CD4-positive, alpha-beta T cell (primary cell): ENCODE data around the gene HS2ST1. TPM values are rescaled to one million over a fixed set of nuclear protein-coding genes. Genes with fewer than 3 reads are reported as not detected.

Experiments
- ATAC-seq: fragments of 200-7000 bp; cut with Tn5 transposase; one replicate; pipeline ENCODE4 v1.10.0; 2022; ENCODE audit warnings: mild to moderate bottlenecking; ENCODE audit not compliant: poor library complexity
- CTCF ChIA-PET: fragments of 350-600 bp; sonication (Branson Sonifier 250); formaldehyde crosslinking; loops from one replicate; lab custom pipeline; 2021; ENCODE audit warnings: antibody characterized with exemption, inconsistent platforms; lab: Charles Lee
- POLR2A ChIA-PET: fragments of 350-600 bp; sonication (Branson Sonifier 250); formaldehyde crosslinking; loops from one replicate; lab custom pipeline; 2021; ENCODE audit warnings: antibody characterized with exemption, inconsistent platforms; lab: Charles Lee
- DNase-seq, 14 experiments: peaks; one replicate each; pipeline ENCODE4 v3.0.0-alpha.2; 2013 to 2020; ENCODE audit warnings: mixed read lengths in 2 of 14
- H3K27ac ChIP-seq, 2 donors: one replicate each; pipeline versions ENCODE4 v1.5.1 to v1.7.0; 2013; ENCODE audit warnings: low read length in 2 of 2, low read depth in 1 of 2, mild to moderate bottlenecking in 1 of 2
- H3K27me3 ChIP-seq, 2 experiments: 1 replicate in 1 of 2; 2 replicates in 1 of 2; pipeline versions ENCODE4 v1.6.1 to v1.7.0; 2013; ENCODE audit warnings: low read length in 2 of 2, control low read depth in 1 of 2, mild to moderate bottlenecking in 1 of 2, moderate library complexity in 1 of 2; ENCODE audit not compliant: insufficient read depth in 2 of 2, control insufficient read depth in 1 of 2
- H3K36me3 ChIP-seq: one replicate; pipeline ENCODE4 v1.6.1; 2013; ENCODE audit warnings: low read length, control low read depth; ENCODE audit not compliant: insufficient read depth
- H3K4me1 ChIP-seq: one replicate; pipeline ENCODE4 v1.6.1; 2013; ENCODE audit warnings: low read length, control low read depth; ENCODE audit not compliant: insufficient read depth
- H3K4me3 ChIP-seq: one replicate; pipeline ENCODE4 v1.5.1; 2013; ENCODE audit warnings: mild to moderate bottlenecking, low read length, moderate library complexity
- H3K9me3 ChIP-seq, 2 experiments: 1 replicate in 1 of 2; 2 replicates in 1 of 2; pipeline versions ENCODE4 v1.6.1 to v1.7.0; 2013; ENCODE audit warnings: low read length in 2 of 2, mild to moderate bottlenecking in 2 of 2, control low read depth in 1 of 2, moderate library complexity in 1 of 2; ENCODE audit not compliant: control insufficient read depth in 1 of 2, insufficient read depth in 1 of 2
- H3K27ac Mint-ChIP-seq: one replicate; pipeline ENCODE4 v1.8.0; 2020; ENCODE audit warnings: mixed read lengths
- H3K27me3 Mint-ChIP-seq: one replicate; pipeline ENCODE4 v1.8.0; 2021; ENCODE audit warnings: mixed read lengths
- H3K36me3 Mint-ChIP-seq: one replicate; pipeline ENCODE4 v1.8.0; 2021; ENCODE audit warnings: low read depth, mixed read lengths
- H3K4me1 Mint-ChIP-seq: one replicate; pipeline ENCODE4 v1.8.0; 2021; ENCODE audit warnings: low read depth, mixed read lengths
- H3K4me3 Mint-ChIP-seq: one replicate; pipeline ENCODE4 v1.8.0; 2020; ENCODE audit warnings: mild to moderate bottlenecking, mixed read lengths
- H3K9me3 Mint-ChIP-seq: one replicate; pipeline ENCODE4 v1.8.0; 2020; ENCODE audit warnings: mixed read lengths
- intact Hi-C, 2 experiments: fragments of 100-400 bp; cut with DNase I in 1 of 2; cut with micrococcal nuclease in 1 of 2; formaldehyde crosslinking; loops; one replicate each; pipeline versions ENCODE4 v1.15.1 to v1.9.0; 2023 to 2025; cut with DNase I, micrococcal nuclease
- total RNA-seq, 174 experiments: library from RNA in 2 of 174; stranded (reverse) in 2 of 174; gene quantifications; one replicate each; pipeline ENCODE4 v1.2.3 and lab custom pipeline; 2021 to 2026
- TF ChIP-seq, protein P1 (sequence below): fragments of 200-600 bp; IDR thresholded peaks from one replicate; pipeline ENCODE4 v1.8.0; 2022; ENCODE audit warnings: antibody characterized with exemption, mild to moderate bottlenecking

The HS2ST1 gene
- total RNA-seq, 2 experiments from 2014 or later, result 6.7 to 6.9 TPM

GRCh38 chr1:86965012-86965826 lies 50.8 kb downstream of the HS2ST1 start:
- CTCF ChIA-PET, result interaction anchor here (1.2 to 1.4 kb wide), 2 partner anchors 49 to 132 kb away, joined by 4 to 7 read pairs; no protein-coding TSS in a partner anchor
- no peaks in the 10 kb centered on the region for H3K9me3 Mint-ChIP-seq

GRCh38 chr1:86965827-86966182 lies 51.4 kb downstream of the HS2ST1 start:
- Histone ChIP-seq H3K27me3 (no peaks in the 10 kb centered on the region), H3K4me1 (no peaks in the 10 kb centered on the region), H3K4me3 (no peak overlapping the region), H3K27ac (no peak overlapping the region), H3K9me3 (no peaks in the 10 kb centered on the region), H3K36me3 (no peaks in the 10 kb centered on the region)
- Mint-ChIP-seq H3K4me3 (no peak overlapping the region), H3K27ac (no peak overlapping the region), H3K36me3 (no peaks in the 10 kb centered on the region), H3K27me3 (no peaks in the 10 kb centered on the region), H3K4me1 (no peaks in the 10 kb centered on the region), H3K9me3 (no peaks in the 10 kb centered on the region)
- ATAC-seq (no peak), DNase-seq (no peak)
- intact Hi-C loops, result loop anchor here (1.0 to 2.0 kb wide), 3 partner anchors 59 to 133 kb away; no protein-coding TSS in a partner anchor
- TF ChIP-seq, protein P1, sequence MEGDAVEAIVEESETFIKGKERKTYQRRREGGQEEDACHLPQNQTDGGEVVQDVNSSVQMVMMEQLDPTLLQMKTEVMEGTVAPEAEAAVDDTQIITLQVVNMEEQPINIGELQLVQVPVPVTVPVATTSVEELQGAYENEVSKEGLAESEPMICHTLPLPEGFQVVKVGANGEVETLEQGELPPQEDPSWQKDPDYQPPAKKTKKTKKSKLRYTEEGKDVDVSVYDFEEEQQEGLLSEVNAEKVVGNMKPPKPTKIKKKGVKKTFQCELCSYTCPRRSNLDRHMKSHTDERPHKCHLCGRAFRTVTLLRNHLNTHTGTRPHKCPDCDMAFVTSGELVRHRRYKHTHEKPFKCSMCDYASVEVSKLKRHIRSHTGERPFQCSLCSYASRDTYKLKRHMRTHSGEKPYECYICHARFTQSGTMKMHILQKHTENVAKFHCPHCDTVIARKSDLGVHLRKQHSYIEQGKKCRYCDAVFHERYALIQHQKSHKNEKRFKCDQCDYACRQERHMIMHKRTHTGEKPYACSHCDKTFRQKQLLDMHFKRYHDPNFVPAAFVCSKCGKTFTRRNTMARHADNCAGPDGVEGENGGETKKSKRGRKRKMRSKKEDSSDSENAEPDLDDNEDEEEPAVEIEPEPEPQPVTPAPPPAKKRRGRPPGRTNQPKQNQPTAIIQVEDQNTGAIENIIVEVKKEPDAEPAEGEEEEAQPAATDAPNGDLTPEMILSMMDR, result no peak
- ChIA-PET CTCF (no interaction called here), POLR2A (no interaction called here)

More at GRCh38 chr1:86965012-86965826, 50.8 kb downstream of the HS2ST1 start:
- POLR2A ChIA-PET, result interaction anchor here (0.8 to 1.4 kb wide), 2 partner anchors 51 to 261 kb away, joined by 3 read pairs; partner anchors contain the start of genes HS2ST1, SELENOF and SH3GLB1
- no peaks in the 10 kb centered on the region for H3K4me1 ChIP-seq
- H3K4me3 ChIP-seq, result no peak overlapping the region
- Mint-ChIP-seq H3K4me1 (no peaks in the 10 kb centered on the region), H3K4me3 (no peak overlapping the region), H3K27ac (no peak overlapping the region), H3K36me3 (no peaks in the 10 kb centered on the region), H3K27me3 (no peaks in the 10 kb centered on the region)
- H3K27me3 ChIP-seq, result no peaks in the 10 kb centered on the region
- no peak overlapping the region for H3K27ac ChIP-seq
- intact Hi-C loops, result loop anchor here (1.0 to 2.0 kb wide), 2 partner anchors 120 to 132 kb away; no protein-coding TSS in a partner anchor
- DNase-seq, result peak in 5 of 14 experiments; percentile 1 to 50 (median 29)
- no peak for ATAC-seq
- TF ChIP-seq, protein P1, result peak; percentile 61
- H3K9me3 ChIP-seq, result no peaks in the 10 kb centered on the region
- H3K36me3 ChIP-seq, result no peaks in the 10 kb centered on the region

DNA sequence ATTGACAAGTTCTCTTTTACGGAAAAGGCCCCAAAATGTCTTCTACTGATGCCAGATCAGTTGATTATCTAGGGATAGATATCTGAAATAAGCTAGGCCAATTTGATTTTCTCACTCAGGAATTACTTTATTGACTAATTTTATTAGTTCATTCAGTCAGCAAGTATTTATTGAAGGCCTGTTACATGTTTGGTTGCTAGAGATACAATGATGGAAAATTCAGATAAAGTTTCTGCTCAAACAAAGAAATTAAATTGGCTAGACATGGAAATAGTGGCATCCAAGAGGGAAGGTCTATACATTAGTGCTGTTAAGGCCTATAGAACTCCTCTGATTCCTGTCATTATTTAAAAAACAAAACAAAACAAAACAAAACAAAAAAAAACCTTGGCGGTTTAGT lies 56.5 kb downstream of the HS2ST1 start:
- Mint-ChIP-seq H3K4me1 (peaks cover 9% of the 10 kb centered on the region), H3K27me3 (no peaks in the 10 kb centered on the region), H3K9me3 (no peaks in the 10 kb centered on the region), H3K36me3 (no peaks in the 10 kb centered on the region), H3K27ac (no peak overlapping the region), H3K4me3 (no peak overlapping the region)
- POLR2A ChIA-PET, result interaction anchor here (0.6 kb wide), 2 partner anchors 138 to 583 kb away, joined by 3 to 4 read pairs; no protein-coding TSS in a partner anchor
- no peak overlapping the region for H3K27ac ChIP-seq
- no peak overlapping the region for H3K4me3 ChIP-seq
- DNase-seq (no peak), ATAC-seq (no peak)
- no peaks in the 10 kb centered on the region for H3K9me3 ChIP-seq
- H3K4me1 ChIP-seq, result no peaks in the 10 kb centered on the region
- CTCF ChIA-PET, result interaction anchor here (1.6 kb wide), 1 partner anchor 8 kb away, joined by 4 read pairs; no protein-coding TSS in a partner anchor
- TF ChIP-seq, protein P1, result no peak
- H3K36me3 ChIP-seq, result no peaks in the 10 kb centered on the region
- intact Hi-C loops, result no loop called here
- no peaks in the 10 kb centered on the region for H3K27me3 ChIP-seq
